ENCODE results near the gene GATA5. TPM values are rescaled to one million over a fixed set of nuclear protein-coding genes. Genes with fewer than 3 reads are reported as not detected.
"Not testable (repeated sequence)": the region's sequence is repeated elsewhere in the genome, so short reads cannot be mapped to it uniquely, and the experiment has no call there.

Gene GATA5
- total RNA-seq, 1 donor from 2014 or later, result not detected

- H3K36me3 ChIP-seq (ENCODE audit: insufficient read depth, low read length), result no peaks in the 10 kb centered on the region
- no peaks in the 10 kb centered on the region for H3K4me1 ChIP-seq (ENCODE audit: insufficient read depth, low read length)
- Mint-ChIP-seq H3K27me3 (ENCODE audit: low read depth, unreplicated experiment) (peaks cover 35% of the 10 kb centered on the region), H3K27ac (ENCODE audit: unreplicated experiment) (no peak within 1 kb of the TSS), H3K4me3 (ENCODE audit: unreplicated experiment) (no peak within 1 kb of the TSS), H3K9me3 (ENCODE audit: unreplicated experiment) (no peaks in the 10 kb centered on the region), H3K4me1 (ENCODE audit: low read depth, unreplicated experiment) (peaks cover 2% of the 10 kb centered on the region), H3K36me3 (ENCODE audit: low read depth, unreplicated experiment) (no peaks in the 10 kb centered on the region)
- H3K79me2 ChIP-seq (ENCODE audit: insufficient read depth, low read length), result no peaks in the 10 kb centered on the region
- no peak within 1 kb of the TSS for H3K4me2 ChIP-seq (ENCODE audit: low read length)
- peaks cover 9% of the 10 kb centered on the region for H3K27me3 ChIP-seq (ENCODE audit: insufficient read depth, low read length)
- H2AFZ ChIP-seq (ENCODE audit: low read depth, low read length), result no peak within 1 kb of the TSS
- no peak for DNase-seq (ENCODE audit: low read depth)
- no peak for TF ChIP-seq EZH2 (IDR thresholded peaks at IDR 0.05; ENCODE audit: insufficient read depth, low read length)
- no peaks in the 10 kb centered on the region for H4K20me1 ChIP-seq (ENCODE audit: insufficient read depth, low read length)
- H3K9ac ChIP-seq (ENCODE audit: low read length), result no peak within 1 kb of the TSS
- no peaks in the 10 kb centered on the region for H3K9me3 ChIP-seq (ENCODE audit: insufficient read depth, low read depth, low read length)
- H3K4me3 ChIP-seq (ENCODE audit: insufficient read depth, low read depth, low read length), result no peak within 1 kb of the TSS
- H3K27ac ChIP-seq (ENCODE audit: low read depth, low read length), result no peak within 1 kb of the TSS
- no peak for FAIRE-seq
Measured at GRCh38 chr20:62427172-62428001, 48.4 kb downstream of the GATA5 start, which contains the start of gene RBBP8NL. TSS of gene RBBP8NL (minus strand) at chr20:62427539. CDS start at chr20:62419647, 7,892 bp downstream.

- no peaks in the 10 kb centered on the region for H3K9me3 Mint-ChIP-seq (ENCODE audit: unreplicated experiment)
- Histone ChIP-seq H3K36me3 (ENCODE audit: insufficient read depth, low read length) (no peaks in the 10 kb centered on the region), H3K4me3 (ENCODE audit: insufficient read depth, low read depth, low read length) (no peak overlapping the region), H3K27me3 (ENCODE audit: insufficient read depth, low read length) (peaks cover 8% of the 10 kb centered on the region), H3K9me3 (ENCODE audit: insufficient read depth, low read depth, low read length) (no peaks in the 10 kb centered on the region), H2AFZ (ENCODE audit: low read depth, low read length) (no peak overlapping the region), H4K20me1 (ENCODE audit: insufficient read depth, low read length) (no peaks in the 10 kb centered on the region), H3K79me2 (ENCODE audit: insufficient read depth, low read length) (no peaks in the 10 kb centered on the region), H3K9ac (ENCODE audit: low read length) (no peak overlapping the region), H3K4me2 (ENCODE audit: low read length) (no peak overlapping the region), H3K27ac (ENCODE audit: low read depth, low read length) (no peak overlapping the region), H3K4me1 (ENCODE audit: insufficient read depth, low read length) (no peaks in the 10 kb centered on the region)
- H3K27ac Mint-ChIP-seq (ENCODE audit: unreplicated experiment), result no peak overlapping the region
- DNase-seq (ENCODE audit: low read depth), result no peak
- TF ChIP-seq EZH2 (IDR thresholded peaks at IDR 0.05; ENCODE audit: insufficient read depth, low read length), result no peak
- TF ChIP-seq, protein P1, sequence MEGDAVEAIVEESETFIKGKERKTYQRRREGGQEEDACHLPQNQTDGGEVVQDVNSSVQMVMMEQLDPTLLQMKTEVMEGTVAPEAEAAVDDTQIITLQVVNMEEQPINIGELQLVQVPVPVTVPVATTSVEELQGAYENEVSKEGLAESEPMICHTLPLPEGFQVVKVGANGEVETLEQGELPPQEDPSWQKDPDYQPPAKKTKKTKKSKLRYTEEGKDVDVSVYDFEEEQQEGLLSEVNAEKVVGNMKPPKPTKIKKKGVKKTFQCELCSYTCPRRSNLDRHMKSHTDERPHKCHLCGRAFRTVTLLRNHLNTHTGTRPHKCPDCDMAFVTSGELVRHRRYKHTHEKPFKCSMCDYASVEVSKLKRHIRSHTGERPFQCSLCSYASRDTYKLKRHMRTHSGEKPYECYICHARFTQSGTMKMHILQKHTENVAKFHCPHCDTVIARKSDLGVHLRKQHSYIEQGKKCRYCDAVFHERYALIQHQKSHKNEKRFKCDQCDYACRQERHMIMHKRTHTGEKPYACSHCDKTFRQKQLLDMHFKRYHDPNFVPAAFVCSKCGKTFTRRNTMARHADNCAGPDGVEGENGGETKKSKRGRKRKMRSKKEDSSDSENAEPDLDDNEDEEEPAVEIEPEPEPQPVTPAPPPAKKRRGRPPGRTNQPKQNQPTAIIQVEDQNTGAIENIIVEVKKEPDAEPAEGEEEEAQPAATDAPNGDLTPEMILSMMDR (IDR thresholded peaks at IDR 0.05; ENCODE audit: insufficient read depth, low read depth, low read length), result no peak
- H3K4me3 Mint-ChIP-seq (ENCODE audit: unreplicated experiment), result no peak overlapping the region
- FAIRE-seq, result no peak
- H3K36me3 Mint-ChIP-seq (ENCODE audit: low read depth, unreplicated experiment), result no peaks in the 10 kb centered on the region
- H3K27me3 Mint-ChIP-seq (ENCODE audit: low read depth, unreplicated experiment), result peaks cover 31% of the 10 kb centered on the region
- H3K4me1 Mint-ChIP-seq (ENCODE audit: low read depth, unreplicated experiment), result peaks cover 2% of the 10 kb centered on the region
Measured at GRCh38 chr20:62426699-62427131, 49.1 kb downstream of the GATA5 start.

GRCh38 chr20:62426059-62426348 is 49.8 kb downstream of the GATA5 start:
- not testable (repeated sequence) for H3K9me3 ChIP-seq (ENCODE audit: insufficient read depth, low read depth, low read length); H2AFZ ChIP-seq (ENCODE audit: low read depth, low read length); H3K9me3 Mint-ChIP-seq (ENCODE audit: unreplicated experiment); H3K79me2 ChIP-seq (ENCODE audit: insufficient read depth, low read length); H3K27me3 ChIP-seq (ENCODE audit: insufficient read depth, low read length); H3K27ac ChIP-seq (ENCODE audit: low read depth, low read length); H3K4me2 ChIP-seq (ENCODE audit: low read length); DNase-seq (ENCODE audit: low read depth); H4K20me1 ChIP-seq (ENCODE audit: insufficient read depth, low read length); H3K4me3 Mint-ChIP-seq (ENCODE audit: unreplicated experiment); FAIRE-seq; H3K4me3 ChIP-seq (ENCODE audit: insufficient read depth, low read depth, low read length); H3K4me1 ChIP-seq (ENCODE audit: insufficient read depth, low read length); H3K4me1 Mint-ChIP-seq (ENCODE audit: low read depth, unreplicated experiment); H3K9ac ChIP-seq (ENCODE audit: low read length); H3K27ac Mint-ChIP-seq (ENCODE audit: unreplicated experiment); H3K36me3 Mint-ChIP-seq (ENCODE audit: low read depth, unreplicated experiment); H3K36me3 ChIP-seq (ENCODE audit: insufficient read depth, low read length)
- peaks cover 23% of the 10 kb centered on the region for H3K27me3 Mint-ChIP-seq (ENCODE audit: low read depth, unreplicated experiment)
